Left ventricle myocardium inferior (tissue), 1 donor: ENCODE measurements around the gene RNF13. TPM values are rescaled to one million over a fixed set of nuclear protein-coding genes. Genes with fewer than 3 reads are reported as not detected.

Experiments used
- DNase-seq: peaks from one replicate; pipeline ENCODE4 v3.0.0-alpha.2; 2020
- H3K27ac ChIP-seq: fragments of 200-600 bp; replicated peaks from 2 replicates; pipeline ENCODE4 v1.8.0; 2021
- H3K27me3 ChIP-seq: fragments of 200-600 bp; 2 replicates; pipeline ENCODE4 v1.8.0; 2021; ENCODE audit warnings: low read depth
- H3K36me3 ChIP-seq: fragments of 200-600 bp; 2 replicates; pipeline ENCODE4 v1.8.0; 2021
- H3K4me1 ChIP-seq: fragments of 200-600 bp; 2 replicates; pipeline ENCODE4 v1.8.0; 2021
- H3K4me3 ChIP-seq: fragments of 200-600 bp; 2 replicates; pipeline ENCODE4 v1.8.0; 2021; ENCODE audit warnings: mild to moderate bottlenecking, moderate library complexity
- H3K9me3 ChIP-seq: fragments of 200-600 bp; replicated peaks from 2 replicates; pipeline ENCODE4 v1.8.0; 2021
- CTCF ChIP-seq: fragments of 200-600 bp; IDR thresholded peaks from 2 replicates; pipeline ENCODE4 v1.8.0; 2021; ENCODE audit warnings: antibody characterized with exemption, mild to moderate bottlenecking, borderline replicate concordance
- intact Hi-C: fragments of 100-400 bp; cut with micrococcal nuclease; formaldehyde crosslinking; loops from one replicate; pipeline ENCODE4 v1.11.0; 2022
- total RNA-seq: library from RNA; stranded (reverse); fragmentation: NEBNext Ultra II Directional; extraction: Animal tissue kit (Norgen Biotek cat#: 25700); gene quantifications from one replicate; pipeline ENCODE4 v1.2.1, GENCODE V29; 2021
- donor health status: DM: no; HTN: yes; CAD: no; lungs with severe emphysema.

RNF13 gene
- total RNA-seq, 1 donor from 2014 or later = 47.7 TPM

- H3K27me3 ChIP-seq = no peaks in the 10 kb centered on the region
- no peak overlapping the region for H3K4me3 ChIP-seq
- no peak overlapping the region for H3K27ac ChIP-seq
- TF ChIP-seq CTCF = no peak
- intact Hi-C loops = no loop called here
- DNase-seq = no peak
- no peaks in the 10 kb centered on the region for H3K36me3 ChIP-seq
- peaks cover 5% of the 10 kb centered on the region for H3K9me3 ChIP-seq
- H3K4me1 ChIP-seq = no peaks in the 10 kb centered on the region
These were observed 11.8 kb upstream of the RNF13 start for GRCh38 chr3:149801195-149801594.

- no peaks in the 10 kb centered on the region for H3K4me1 ChIP-seq
- intact Hi-C loops = no loop called here
- TF ChIP-seq CTCF = no peak
- H3K36me3 ChIP-seq = no peaks in the 10 kb centered on the region
- H3K27me3 ChIP-seq = no peaks in the 10 kb centered on the region
- no peak overlapping the region for H3K4me3 ChIP-seq
- no peak overlapping the region for H3K27ac ChIP-seq
- DNase-seq = no peak
- peaks cover 5% of the 10 kb centered on the region for H3K9me3 ChIP-seq
These were observed 11.4 kb upstream of the RNF13 start for GRCh38 chr3:149801639-149802038.

- no peak for DNase-seq
These were observed 6.7 kb upstream of the RNF13 start for GRCh38 chr3:149806171-149806778.

GRCh38 chr3:149808209-149808829, 4.7 kb upstream of the RNF13 start:
- no peaks in the 10 kb centered on the region for H3K27me3 ChIP-seq
- no peaks in the 10 kb centered on the region for H3K9me3 ChIP-seq
- TF ChIP-seq CTCF = peak; percentile 85
- H3K4me1 ChIP-seq = peaks cover 20% of the 10 kb centered on the region
- intact Hi-C loops = no loop called here
- H3K36me3 ChIP-seq = no peaks in the 10 kb centered on the region
- H3K4me3 ChIP-seq = no peak overlapping the region
- no peak overlapping the region for H3K27ac ChIP-seq
- peak; percentile 61 for DNase-seq

More at GRCh38 chr3:149806171-149806778, 6.7 kb upstream of the RNF13 start:
- no peak for TF ChIP-seq CTCF
- no peaks in the 10 kb centered on the region for H3K9me3 ChIP-seq
- no peak overlapping the region for H3K4me3 ChIP-seq
- H3K27me3 ChIP-seq = no peaks in the 10 kb centered on the region
- H3K36me3 ChIP-seq = no peaks in the 10 kb centered on the region
- intact Hi-C loops = no loop called here
- peaks cover 6% of the 10 kb centered on the region for H3K4me1 ChIP-seq
- H3K27ac ChIP-seq = no peak overlapping the region

- no peaks in the 10 kb centered on the region for H3K9me3 ChIP-seq
- no peaks in the 10 kb centered on the region for H3K27me3 ChIP-seq
- H3K36me3 ChIP-seq = no peaks in the 10 kb centered on the region
- H3K4me1 ChIP-seq = peaks cover 34% of the 10 kb centered on the region
- no peak overlapping the region for H3K4me3 ChIP-seq
- no peak overlapping the region for H3K27ac ChIP-seq
- no peak for DNase-seq
- TF ChIP-seq CTCF = no peak
- intact Hi-C loops = no loop called here
These were observed 3.3 kb upstream of the RNF13 start for GRCh38 chr3:149809699-149810098.
